GM19468 (cell line): ENCODE measurements around the gene POLD1.
"Not testable (repeated sequence)": the region's sequence is repeated elsewhere in the genome, so short reads cannot be mapped to it uniquely, and the experiment has no call there.

Experiments used
- ATAC-seq: cut with Tn5 transposase; IDR thresholded peaks from one replicate; pipeline ENCODE4 v1.9.1; 2021; ENCODE audit warnings: mild to moderate bottlenecking, moderate library complexity, moderate number of reproducible peaks; ENCODE audit not compliant: unreplicated experiment; ENCODE audit errors: extremely low read depth

The POLD1 gene

GRCh38 chr19:50387176-50387867 is 3.2 kb downstream of the POLD1 start:
- ATAC-seq: no peak

- no peak for ATAC-seq
Observed at GRCh38 chr19:50387868-50388245, 3.7 kb downstream of the POLD1 start.

GRCh38 chr19:50390295-50390694 is 6.1 kb downstream of the POLD1 start:
- not testable (repeated sequence) for ATAC-seq

GRCh38 chr19:50390952-50391351 is 6.8 kb downstream of the POLD1 start:
- not testable (repeated sequence) for ATAC-seq

GRCh38 chr19:50392759-50393158 is 8.6 kb downstream of the POLD1 start:
- no peak for ATAC-seq

GRCh38 chr19:50393589-50393988 is 9.4 kb downstream of the POLD1 start:
- no peak for ATAC-seq

GRCh38 chr19:50394017-50394416 is 9.9 kb downstream of the POLD1 start:
- no peak for ATAC-seq

- no peak for ATAC-seq
Observed at GRCh38 chr19:50398675-50399367, 14.7 kb downstream of the POLD1 start.

- ATAC-seq: no peak
Observed at GRCh38 chr19:50399368-50399745, 15.2 kb downstream of the POLD1 start.

- ATAC-seq: no peak
Observed at GRCh38 chr19:50401605-50402450, 17.7 kb downstream of the POLD1 start.

- no peak for ATAC-seq
Observed at GRCh38 chr19:50402544-50403301, 18.6 kb downstream of the POLD1 start.

- no peak for ATAC-seq
Observed at GRCh38 chr19:50406156-50406820, 22.1 kb downstream of the POLD1 start.

GRCh38 chr19:50406829-50407228 is 22.7 kb downstream of the POLD1 start:
- no peak for ATAC-seq

GRCh38 chr19:50409347-50409746 is 25.2 kb downstream of the POLD1 start:
- ATAC-seq: no peak

GRCh38 chr19:50410109-50410508 is 26.0 kb downstream of the POLD1 start:
- ATAC-seq: no peak

GRCh38 chr19:50412419-50412818 is 28.3 kb downstream of the POLD1 start:
- ATAC-seq: no peak

- no peak for ATAC-seq
Observed at GRCh38 chr19:50413096-50413495, 28.9 kb downstream of the POLD1 start.

- ATAC-seq: no peak
Observed at GRCh38 chr19:50413531-50413930, 29.4 kb downstream of the POLD1 start.

- no peak for ATAC-seq
Observed at GRCh38 chr19:50414864-50415660, 30.9 kb downstream of the POLD1 start.
